HUDEP-2 (cell line): ENCODE data around the gene SCD5.

Experiments used
- DNase-seq, 76 experiments: peaks; one replicate each; lab custom pipeline; 2025; ENCODE audit not compliant: unreplicated experiment in 76 of 76; lab: John Stamatoyannopoulos, UW

SCD5 gene

GRCh38 chr4:82645936-82646565, 152.5 kb downstream of the SCD5 start:
- no peak for DNase-seq

- no peak for DNase-seq
These were observed 153.9 kb downstream of the SCD5 start for GRCh38 chr4:82644734-82645126.

DNA sequence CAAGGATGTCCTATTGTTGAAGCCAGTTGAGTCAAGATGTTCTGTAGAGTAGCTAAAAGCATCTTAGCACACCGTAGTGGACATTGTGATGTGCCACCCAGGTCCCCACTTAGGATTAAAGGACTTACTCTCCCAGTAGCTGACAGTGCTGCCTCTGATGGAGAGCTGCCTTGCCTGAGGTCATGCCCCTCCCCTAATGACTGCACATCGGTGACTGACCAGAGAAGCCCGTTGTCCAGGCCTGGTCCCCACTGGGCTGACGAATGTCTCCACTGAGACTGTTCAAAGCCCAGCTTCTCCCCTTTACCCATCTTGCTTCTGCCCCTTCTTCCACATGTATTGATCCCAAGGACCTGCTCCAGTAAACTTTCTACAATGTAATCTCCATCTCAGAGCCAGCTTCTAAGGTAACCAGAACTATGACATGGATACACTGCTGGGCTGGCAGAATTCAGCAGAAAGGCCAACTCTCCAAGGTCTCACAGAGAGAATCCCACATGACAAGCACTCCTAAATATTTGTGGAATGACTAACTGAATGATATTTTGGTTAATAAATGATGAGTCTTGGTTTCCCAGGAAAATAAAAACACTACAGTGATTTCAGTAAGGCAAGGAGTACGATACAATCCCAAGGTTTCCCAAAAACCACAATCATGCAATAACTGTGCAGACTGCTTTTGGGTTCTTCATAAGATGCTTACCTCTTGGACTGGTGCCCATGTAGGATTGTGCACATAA, 154.4 kb downstream of the SCD5 start:
- no peak for DNase-seq

DNA sequence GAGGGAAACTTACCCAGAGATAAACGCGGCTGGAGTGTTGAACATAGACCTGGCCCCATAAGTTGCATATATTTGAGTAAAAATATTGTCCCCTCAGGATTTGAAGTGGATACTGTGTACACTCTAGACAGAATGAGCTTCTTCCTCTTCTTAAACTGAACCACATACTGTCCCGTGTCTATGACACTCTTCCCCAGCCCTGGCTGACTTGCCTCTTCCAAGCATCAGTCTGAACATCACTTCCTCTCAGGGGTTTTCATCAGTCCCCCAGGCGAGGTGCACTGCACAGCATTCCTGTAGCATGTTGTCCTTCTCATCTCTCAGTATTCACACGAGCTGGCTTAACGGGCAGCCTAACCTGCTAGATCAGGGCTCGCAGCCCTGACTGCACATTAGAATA, 156.3 kb downstream of the SCD5 start:
- DNase-seq = no peak

- DNase-seq = no peak
These were observed 158.1 kb downstream of the SCD5 start for GRCh38 chr4:82640540-82640939.

DNA sequence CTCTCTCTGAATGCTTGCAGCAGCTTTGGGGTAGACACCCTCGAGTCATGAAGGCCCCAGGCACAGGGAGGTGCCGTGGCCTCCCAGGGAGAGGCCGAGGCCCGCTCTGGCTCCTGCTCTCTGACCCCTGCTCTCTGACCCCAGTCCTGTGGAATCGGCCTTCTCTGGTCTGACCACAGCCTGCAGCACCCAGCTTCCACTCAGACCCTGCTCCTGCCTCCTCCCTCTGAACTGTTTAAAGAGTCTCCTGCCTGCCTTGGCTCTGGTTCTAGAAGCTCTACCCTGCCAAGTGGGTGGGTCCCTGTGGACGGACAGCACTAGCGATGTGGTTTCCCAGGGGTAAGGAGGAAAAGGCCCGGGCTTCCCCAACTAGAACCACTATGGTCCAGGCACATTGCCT, 158.6 kb downstream of the SCD5 start:
- no peak for DNase-seq

DNA sequence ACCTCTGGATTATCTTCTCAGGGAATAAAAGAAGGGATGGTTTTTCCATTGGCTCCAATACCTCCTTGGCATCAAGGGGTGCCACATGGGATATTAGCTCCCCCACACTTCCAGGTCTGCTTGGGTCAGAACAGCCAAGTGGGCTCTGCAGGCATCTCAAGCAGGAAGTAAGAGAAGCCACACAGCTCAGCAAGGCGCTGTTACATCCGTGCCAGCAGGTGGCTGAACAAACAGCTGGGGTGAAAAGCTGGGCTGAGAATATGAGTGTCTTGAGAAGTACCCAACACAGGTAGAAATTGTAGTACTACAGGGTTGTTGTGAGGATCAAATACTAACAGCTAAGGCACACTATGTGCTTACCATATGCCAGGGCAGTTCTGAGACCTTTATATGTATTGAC, 160.1 kb downstream of the SCD5 start:
- no peak for DNase-seq

GRCh38 chr4:82630079-82630478, 168.5 kb downstream of the SCD5 start:
- no peak for DNase-seq

- no peak for DNase-seq
These were observed 169.2 kb downstream of the SCD5 start for GRCh38 chr4:82629238-82630000.

- no peak for DNase-seq
These were observed 172.2 kb downstream of the SCD5 start for GRCh38 chr4:82626251-82626868.

DNA sequence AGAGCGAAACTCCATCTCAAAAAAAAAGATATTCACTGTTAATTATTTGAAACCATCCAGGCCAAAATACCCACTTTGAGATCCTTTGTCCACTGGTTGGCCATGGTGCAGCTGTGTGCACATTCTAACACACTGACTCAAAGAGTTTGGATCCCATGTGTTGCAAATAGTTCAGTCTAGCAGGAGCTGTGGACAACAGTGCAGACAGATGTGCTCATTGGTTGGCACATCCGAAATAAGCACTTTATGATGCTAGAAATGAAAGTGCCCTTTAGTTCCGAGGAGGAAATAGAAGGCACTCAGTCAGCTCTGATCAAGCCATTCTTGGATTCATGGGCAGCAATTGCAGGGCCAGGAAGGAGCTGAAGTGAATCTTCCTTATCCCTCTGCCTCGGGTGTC, 173.8 kb downstream of the SCD5 start:
- DNase-seq = no peak

DNA sequence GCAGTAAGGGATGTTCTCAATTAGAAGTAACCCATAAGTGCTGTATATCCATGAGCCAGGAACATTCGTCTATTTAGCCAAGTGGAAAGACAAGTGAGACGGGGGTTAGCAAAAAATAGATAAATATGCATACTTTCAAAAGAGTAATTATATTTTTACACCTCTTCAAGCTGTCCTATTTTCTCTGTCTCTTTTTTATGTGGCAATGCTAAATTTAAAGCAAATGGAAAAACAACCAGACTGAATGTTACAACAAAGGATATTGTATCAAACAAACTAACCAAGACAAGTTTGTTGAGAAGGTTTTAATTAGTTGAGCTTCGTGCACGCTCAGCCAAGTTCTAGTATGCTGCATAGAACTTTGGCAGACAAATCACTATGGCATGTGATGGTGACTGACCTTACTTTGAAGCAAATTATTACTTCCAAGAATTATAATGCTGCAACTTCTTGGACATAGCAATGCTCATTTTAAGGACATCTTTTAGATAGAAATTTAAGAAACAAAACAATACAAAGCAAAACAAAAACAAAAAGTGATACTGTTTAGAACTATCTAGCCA, 175.4 kb downstream of the SCD5 start:
- DNase-seq = no peak

DNA sequence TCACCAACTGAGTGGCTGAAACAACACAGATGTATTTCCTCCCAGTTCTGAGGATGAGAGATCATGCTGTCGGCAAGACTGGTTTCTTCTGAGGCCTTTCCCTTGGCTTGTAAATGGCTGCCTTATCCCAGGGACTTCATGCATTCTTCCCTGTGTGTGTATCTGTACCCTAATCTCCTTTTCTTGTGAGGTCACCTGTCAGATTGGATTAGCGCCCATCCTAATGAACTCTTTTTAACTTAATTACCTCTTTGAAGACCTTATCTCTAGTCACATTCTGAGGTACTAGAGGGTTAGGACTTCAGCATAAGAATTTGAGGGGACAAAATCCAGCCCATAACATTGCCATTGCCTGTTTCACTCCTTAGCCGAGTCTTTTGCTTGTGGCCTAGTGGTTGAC, 177.3 kb downstream of the SCD5 start:
- DNase-seq = no peak

DNA sequence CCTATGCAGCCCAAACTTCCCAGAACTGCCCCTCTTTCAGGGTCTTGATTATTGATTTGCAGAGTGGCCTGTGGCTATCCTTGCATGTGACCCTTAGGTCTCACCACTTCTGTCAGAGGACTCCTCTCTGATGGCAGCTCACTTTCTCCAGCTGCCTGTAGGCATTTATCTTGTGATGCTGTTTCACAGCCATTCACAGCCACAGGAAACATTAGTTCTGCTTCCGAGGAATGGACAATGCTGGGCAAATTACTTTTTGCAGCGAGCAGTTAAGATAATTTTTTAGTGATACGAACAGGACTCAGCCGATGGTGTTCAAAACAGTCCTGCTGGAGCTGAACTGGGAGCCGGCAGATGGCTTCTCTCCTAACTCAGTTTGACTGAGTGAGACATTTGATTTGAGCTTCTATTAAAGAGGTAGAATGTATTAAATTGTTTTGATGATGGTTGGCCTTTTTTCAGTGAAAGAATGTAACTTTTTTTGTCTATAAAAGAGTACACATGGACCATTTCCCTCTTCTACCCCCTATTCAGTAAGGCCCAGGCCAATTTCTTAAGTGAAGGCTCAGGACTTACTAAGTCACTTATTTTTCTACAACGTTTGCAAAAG, 178.4 kb downstream of the SCD5 start:
- DNase-seq = no peak

- no peak for DNase-seq
These were observed 180.4 kb downstream of the SCD5 start for GRCh38 chr4:82618103-82618720.

- DNase-seq = no peak
These were observed 183.7 kb downstream of the SCD5 start for GRCh38 chr4:82614838-82615449.

DNA sequence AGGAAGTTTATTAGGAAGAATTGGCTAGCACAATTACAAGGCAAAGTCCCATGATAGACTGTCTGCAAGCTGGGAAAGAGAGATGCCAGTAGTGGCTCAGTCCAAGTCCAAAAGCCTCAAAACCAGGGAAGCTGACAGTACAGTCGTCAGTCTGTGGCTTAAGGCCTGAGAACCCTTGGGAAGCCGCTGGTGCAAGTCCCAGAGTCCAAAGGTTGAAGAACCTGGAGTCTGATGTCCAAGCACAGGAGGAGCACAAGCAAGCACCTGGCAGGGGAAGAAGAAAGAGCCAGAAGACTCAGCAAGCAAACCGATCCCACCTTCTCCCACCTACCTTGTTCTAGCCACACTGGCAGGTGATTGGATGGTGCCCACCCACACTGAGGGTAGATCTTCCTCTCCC, 185.5 kb downstream of the SCD5 start:
- DNase-seq = no peak

DNA sequence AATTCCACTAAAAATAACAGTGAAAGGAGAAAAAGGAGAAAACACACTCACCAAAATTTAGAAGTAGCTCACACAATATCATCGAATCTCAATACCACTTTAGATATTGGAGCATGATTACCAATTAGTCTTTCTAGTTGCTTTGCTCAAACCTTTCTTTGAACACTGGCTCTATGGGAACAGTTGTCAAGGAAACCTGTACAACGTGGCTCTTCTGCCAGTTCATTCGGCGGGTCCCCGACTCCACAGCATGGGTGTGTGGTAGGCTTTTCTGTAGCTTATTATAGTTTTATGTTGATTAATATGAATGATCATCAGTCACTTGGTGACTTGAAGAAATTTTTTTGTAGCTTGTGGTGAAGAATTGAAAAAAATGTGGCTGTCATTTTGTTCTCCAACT, 186.6 kb downstream of the SCD5 start:
- DNase-seq = no peak

GRCh38 chr4:82611527-82611926, 187.1 kb downstream of the SCD5 start:
- no peak for DNase-seq

DNA sequence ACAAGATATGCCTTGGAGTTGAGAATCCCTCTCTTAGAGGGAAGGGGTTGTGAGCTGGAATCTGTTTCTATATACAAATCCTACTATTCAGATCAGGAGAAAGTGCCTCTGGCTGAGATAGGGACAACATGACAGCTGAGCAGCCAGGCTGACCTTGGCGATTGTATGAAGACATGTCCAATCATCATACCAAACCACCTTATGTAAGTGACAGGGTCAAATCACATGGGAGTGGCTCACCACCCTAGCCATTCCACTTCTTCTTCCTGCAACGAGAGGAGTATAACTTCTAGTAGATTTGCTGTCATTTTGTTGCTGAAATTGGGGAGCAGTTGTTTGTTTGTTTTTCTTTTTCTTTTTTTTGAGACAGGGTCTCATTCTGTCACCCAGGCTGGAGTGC, 188.6 kb downstream of the SCD5 start:
- DNase-seq = no peak
